A549 (cell line): ENCODE data around the gene ACTG1.

Source experiments
- CHD2 ChIP-seq: fragments of 150-350 bp; IDR thresholded peaks from 2 replicates; pipeline ENCODE4 v1.6.1; 2014; ENCODE audit warnings: low read length; ENCODE audit not compliant: partially characterized antibody
- CHD4 ChIP-seq: fragments of 200-600 bp; sonication (generic); IDR thresholded peaks from 2 replicates; pipeline ENCODE4 v1.6.1; 2016; ENCODE audit warnings: antibody characterized with exemption, mild to moderate bottlenecking, borderline replicate concordance
- CTCF ChIP-seq: fragments of >200 bp; sonication (Bioruptor Twin); formaldehyde crosslinking; IDR thresholded peaks from 3 replicates; pipeline ENCODE4 v1.5.1; 2016
- EHMT2 ChIP-seq: fragments of 200-600 bp; sonication (generic); IDR thresholded peaks from 2 replicates; pipeline ENCODE4 v1.6.1; 2016; ENCODE audit warnings: antibody characterized with exemption, low read depth, mild to moderate bottlenecking, moderate library complexity
- MAFK ChIP-seq: fragments of 450-650 bp; IDR thresholded peaks from 2 replicates; pipeline ENCODE4 v1.6.1; 2014; ENCODE audit not compliant: partially characterized antibody
- MAX ChIP-seq: IDR thresholded peaks from 2 replicates; pipeline ENCODE4 v1.6.1; 2012
- MYC ChIP-seq: IDR thresholded peaks from 2 replicates; pipeline ENCODE4 v1.6.1; 2012; ENCODE audit warnings: mild to moderate bottlenecking, inconsistent platforms, low read length, improper control_type of control experiment, borderline replicate concordance
- NR3C1 ChIP-seq: fragments of >200 bp; sonication (Bioruptor Twin); formaldehyde crosslinking; IDR thresholded peaks from 3 replicates; pipeline ENCODE4 v1.6.1; 2017
- POLR2A ChIP-seq: IDR thresholded peaks from 2 replicates; pipeline ENCODE4 v1.6.1; 2012; ENCODE audit warnings: mild to moderate bottlenecking, low read length
- RAD21 ChIP-seq, 2 experiments: fragments of >200 bp in 1 of 2; sonication (Bioruptor Twin) in 1 of 2; formaldehyde crosslinking in 1 of 2; IDR thresholded peaks in 1 of 2; conservative IDR thresholded peaks in 1 of 2; 2 replicates in 1 of 2; 3 replicates in 1 of 2; pipeline ENCODE4 v1.6.1; 2012 to 2018; ENCODE audit warnings: inconsistent platforms in 1 of 2

GRCh38 chr17:81522491-81523401 is 10.1 kb upstream of the ACTG1 start:
- TF ChIP-seq POLR2A (no peak), MYC (no peak), MAX (no peak), CTCF (no peak), MAFK (no peak), EHMT2 (no peak), CHD4 (no peak), CHD2 (no peak), NR3C1 (no peak), RAD21 (conservative IDR thresholded peaks at IDR 0.05 in 1 of 2, IDR thresholded peaks at IDR 0.05 in 1 of 2) (no peak)
